Measurements from ENCODE around the gene PANK3.

DNA sequence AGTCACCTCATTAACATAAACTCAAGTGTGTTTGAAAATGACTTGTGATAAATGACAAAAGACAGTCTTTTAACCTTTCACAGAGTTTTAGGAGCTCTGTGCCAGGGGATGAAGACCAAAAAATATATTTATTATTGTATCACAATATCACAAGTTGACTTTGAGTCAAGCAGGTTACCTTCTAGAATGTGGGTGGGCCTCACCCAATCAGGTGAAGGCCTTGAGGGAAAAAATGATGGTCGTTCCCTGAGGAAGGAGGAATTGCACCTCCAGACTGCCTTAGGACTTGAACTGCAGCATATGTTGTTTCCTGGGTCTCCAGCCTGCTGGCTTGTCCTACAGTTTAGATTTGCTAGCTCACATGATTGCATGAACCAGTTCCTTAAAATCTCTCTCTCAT lies 41.6 kb upstream of the PANK3 start:
- TF ChIP-seq, protein P1, sequence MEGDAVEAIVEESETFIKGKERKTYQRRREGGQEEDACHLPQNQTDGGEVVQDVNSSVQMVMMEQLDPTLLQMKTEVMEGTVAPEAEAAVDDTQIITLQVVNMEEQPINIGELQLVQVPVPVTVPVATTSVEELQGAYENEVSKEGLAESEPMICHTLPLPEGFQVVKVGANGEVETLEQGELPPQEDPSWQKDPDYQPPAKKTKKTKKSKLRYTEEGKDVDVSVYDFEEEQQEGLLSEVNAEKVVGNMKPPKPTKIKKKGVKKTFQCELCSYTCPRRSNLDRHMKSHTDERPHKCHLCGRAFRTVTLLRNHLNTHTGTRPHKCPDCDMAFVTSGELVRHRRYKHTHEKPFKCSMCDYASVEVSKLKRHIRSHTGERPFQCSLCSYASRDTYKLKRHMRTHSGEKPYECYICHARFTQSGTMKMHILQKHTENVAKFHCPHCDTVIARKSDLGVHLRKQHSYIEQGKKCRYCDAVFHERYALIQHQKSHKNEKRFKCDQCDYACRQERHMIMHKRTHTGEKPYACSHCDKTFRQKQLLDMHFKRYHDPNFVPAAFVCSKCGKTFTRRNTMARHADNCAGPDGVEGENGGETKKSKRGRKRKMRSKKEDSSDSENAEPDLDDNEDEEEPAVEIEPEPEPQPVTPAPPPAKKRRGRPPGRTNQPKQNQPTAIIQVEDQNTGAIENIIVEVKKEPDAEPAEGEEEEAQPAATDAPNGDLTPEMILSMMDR (IDR thresholded peaks at IDR 0.05; ENCODE audit: insufficient read depth, low read length): no peak
- TF ChIP-seq POLR2AphosphoS5 (IDR thresholded peaks at IDR 0.05; ENCODE audit: low read depth): no peak
- TF ChIP-seq, protein P2, sequence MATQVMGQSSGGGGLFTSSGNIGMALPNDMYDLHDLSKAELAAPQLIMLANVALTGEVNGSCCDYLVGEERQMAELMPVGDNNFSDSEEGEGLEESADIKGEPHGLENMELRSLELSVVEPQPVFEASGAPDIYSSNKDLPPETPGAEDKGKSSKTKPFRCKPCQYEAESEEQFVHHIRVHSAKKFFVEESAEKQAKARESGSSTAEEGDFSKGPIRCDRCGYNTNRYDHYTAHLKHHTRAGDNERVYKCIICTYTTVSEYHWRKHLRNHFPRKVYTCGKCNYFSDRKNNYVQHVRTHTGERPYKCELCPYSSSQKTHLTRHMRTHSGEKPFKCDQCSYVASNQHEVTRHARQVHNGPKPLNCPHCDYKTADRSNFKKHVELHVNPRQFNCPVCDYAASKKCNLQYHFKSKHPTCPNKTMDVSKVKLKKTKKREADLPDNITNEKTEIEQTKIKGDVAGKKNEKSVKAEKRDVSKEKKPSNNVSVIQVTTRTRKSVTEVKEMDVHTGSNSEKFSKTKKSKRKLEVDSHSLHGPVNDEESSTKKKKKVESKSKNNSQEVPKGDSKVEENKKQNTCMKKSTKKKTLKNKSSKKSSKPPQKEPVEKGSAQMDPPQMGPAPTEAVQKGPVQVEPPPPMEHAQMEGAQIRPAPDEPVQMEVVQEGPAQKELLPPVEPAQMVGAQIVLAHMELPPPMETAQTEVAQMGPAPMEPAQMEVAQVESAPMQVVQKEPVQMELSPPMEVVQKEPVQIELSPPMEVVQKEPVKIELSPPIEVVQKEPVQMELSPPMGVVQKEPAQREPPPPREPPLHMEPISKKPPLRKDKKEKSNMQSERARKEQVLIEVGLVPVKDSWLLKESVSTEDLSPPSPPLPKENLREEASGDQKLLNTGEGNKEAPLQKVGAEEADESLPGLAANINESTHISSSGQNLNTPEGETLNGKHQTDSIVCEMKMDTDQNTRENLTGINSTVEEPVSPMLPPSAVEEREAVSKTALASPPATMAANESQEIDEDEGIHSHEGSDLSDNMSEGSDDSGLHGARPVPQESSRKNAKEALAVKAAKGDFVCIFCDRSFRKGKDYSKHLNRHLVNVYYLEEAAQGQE (IDR thresholded peaks at IDR 0.05; ENCODE audit: insufficient replicate concordance, low read depth): no peak
- TF ChIP-seq GABPA (IDR thresholded peaks at IDR 0.05; ENCODE audit: low read depth): no peak
- no peak for TF ChIP-seq SPI1 (IDR thresholded peaks at IDR 0.05; ENCODE audit: borderline replicate concordance, low read depth)
